B cell (primary cell): ENCODE measurements around the gene SLC7A5. TPM values are rescaled to one million over a fixed set of nuclear protein-coding genes. Genes with fewer than 3 reads are reported as not detected.
"Not testable (repeated sequence)": the region's sequence is repeated elsewhere in the genome, so short reads cannot be mapped to it uniquely, and the experiment has no call there.

ENCODE experiments used
- ATAC-seq: fragments of 200-7000 bp; cut with Tn5 transposase; one replicate; pipeline ENCODE4 v1.10.0; 2021; ENCODE audit warnings: low read depth, mild to moderate bottlenecking, moderate number of reproducible peaks, moderate library complexity
- CTCF ChIA-PET: fragments of 350-600 bp; sonication (Branson Sonifier 250); formaldehyde crosslinking; loops from one replicate; lab custom pipeline; 2021; ENCODE audit warnings: antibody characterized with exemption, inconsistent platforms; lab: Charles Lee
- POLR2A ChIA-PET: fragments of 350-600 bp; sonication (Branson Sonifier 250); formaldehyde crosslinking; loops from one replicate; lab custom pipeline; 2021; ENCODE audit warnings: antibody characterized with exemption; lab: Charles Lee
- DNase-seq: peaks from one replicate; pipeline ENCODE4 v3.0.0; 2013
- H2AFZ ChIP-seq: 2 replicates; pipeline ENCODE4 v1.6.1; 2012; ENCODE audit warnings: mild to moderate bottlenecking, low read depth, low read length; ENCODE audit not compliant: insufficient read depth, poor library complexity, severe bottlenecking
- H3K27ac ChIP-seq, 2 donors: 1 replicate in 1 of 2; 2 replicates in 1 of 2; pipeline ENCODE4 v1.5.1; 2012 to 2013; ENCODE audit warnings: low read length in 2 of 2, mild to moderate bottlenecking in 2 of 2, moderate library complexity in 1 of 2
- H3K27me3 ChIP-seq, 4 experiments: fragments of 200-600 bp in 1 of 4; sonication (generic) in 1 of 4; replicated peaks in 1 of 4; 1 replicate in 2 of 4; 2 replicates in 2 of 4; pipeline versions ENCODE4 v1.6.1 to v1.7.0; 2013 to 2016; ENCODE audit warnings: low read length in 3 of 4, mild to moderate bottlenecking in 2 of 4, mixed read lengths in 1 of 4, moderate library complexity in 1 of 4; ENCODE audit not compliant: insufficient read depth in 4 of 4, control insufficient read depth in 3 of 4; ENCODE audit errors: control extremely low read depth in 1 of 4
- H3K36me3 ChIP-seq, 2 experiments: replicated peaks in 1 of 2; 1 replicate in 1 of 2; 2 replicates in 1 of 2; pipeline versions ENCODE4 v1.6.1 to v1.7.1; 2013; ENCODE audit warnings: low read length in 1 of 2; ENCODE audit not compliant: insufficient read depth in 2 of 2, control insufficient read depth in 1 of 2; ENCODE audit errors: control extremely low read depth in 1 of 2, extremely low read depth in 1 of 2
- H3K4me1 ChIP-seq, 2 donors: fragments of 200-600 bp in 1 of 2; sonication (generic) in 1 of 2; 1 replicate in 1 of 2; 2 replicates in 1 of 2; pipeline versions ENCODE4 v1.5.1 to v1.6.1; 2013 to 2017; ENCODE audit warnings: low read length in 2 of 2; ENCODE audit not compliant: control insufficient read depth in 2 of 2, insufficient read depth in 2 of 2
- H3K4me2 ChIP-seq: replicated peaks from 2 replicates; pipeline ENCODE3; 2012; ENCODE audit warnings: mild to moderate bottlenecking, low read depth, low read length; ENCODE audit not compliant: poor library complexity, severe bottlenecking
- H3K4me3 ChIP-seq, 5 experiments: fragments of 200-600 bp in 1 of 5; sonication (generic) in 1 of 5; 1 replicate in 3 of 5; 2 replicates in 2 of 5; pipeline versions ENCODE4 v1.5.1 to v1.7.0; 2011 to 2016; ENCODE audit warnings: low read length in 4 of 5, mild to moderate bottlenecking in 4 of 5, low read depth in 2 of 5, control low read depth in 1 of 5, moderate library complexity in 1 of 5; ENCODE audit not compliant: insufficient read depth in 1 of 5; ENCODE audit errors: control extremely low read depth in 1 of 5, extremely low read depth in 1 of 5
- H3K79me2 ChIP-seq: fragments of 200-600 bp; sonication (generic); one replicate; pipeline ENCODE4 v1.6.0; 2016; ENCODE audit warnings: low read length; ENCODE audit not compliant: control insufficient read depth, insufficient read depth
- H3K9ac ChIP-seq: fragments of 200-600 bp; sonication (generic); 2 replicates; pipeline ENCODE4 v1.6.1; 2017; ENCODE audit warnings: mild to moderate bottlenecking, low read length, moderate library complexity
- H3K9me3 ChIP-seq, 3 donors: one replicate each; pipeline versions ENCODE4 v1.6.1 to v1.7.1; 2013; ENCODE audit warnings: low read length in 2 of 3; ENCODE audit not compliant: control insufficient read depth in 2 of 3, insufficient read depth in 1 of 3; ENCODE audit errors: control extremely low read depth in 1 of 3
- H4K20me1 ChIP-seq: 2 replicates; pipeline ENCODE4 v1.6.0; 2012; ENCODE audit warnings: mild to moderate bottlenecking, low read length; ENCODE audit not compliant: insufficient read depth, control insufficient read depth, poor library complexity, severe bottlenecking
- H3K27ac Mint-ChIP-seq: one replicate; pipeline ENCODE4 v1.8.0; 2021; ENCODE audit warnings: mixed read lengths
- H3K27me3 Mint-ChIP-seq: one replicate; pipeline ENCODE4 v1.8.0; 2021; ENCODE audit warnings: mixed read lengths
- H3K4me1 Mint-ChIP-seq: one replicate; pipeline ENCODE4 v1.8.0; 2021; ENCODE audit warnings: mixed read lengths
- H3K4me3 Mint-ChIP-seq: one replicate; pipeline ENCODE4 v1.8.0; 2021; ENCODE audit warnings: mixed read lengths
- H3K9me3 Mint-ChIP-seq: one replicate; pipeline ENCODE4 v1.8.0; 2022; ENCODE audit warnings: mixed read lengths; ENCODE audit not compliant: insufficient read depth
- CTCF ChIP-seq: fragments of 200-600 bp; IDR thresholded peaks from one replicate; pipeline ENCODE4 v1.8.0; 2022; ENCODE audit warnings: antibody characterized with exemption, mild to moderate bottlenecking
- EZH2 ChIP-seq: IDR thresholded peaks from 2 replicates; pipeline ENCODE4 v1.6.1; 2012; ENCODE audit warnings: borderline replicate concordance, low read depth, mild to moderate bottlenecking, moderate library complexity, low read length; ENCODE audit not compliant: insufficient read depth, poor library complexity, severe bottlenecking
- WGBS: methylation state at CpG from one replicate; pipeline ENCODE4 v1.1.5; 2013; ENCODE audit warnings: missing lambda C conversion rate; ENCODE audit not compliant: insufficient coverage; 5-methylcytosine and 5-hydroxymethylcytosine counted together
- intact Hi-C: fragments of 100-400 bp; cut with micrococcal nuclease; formaldehyde crosslinking; loops from one replicate; pipeline ENCODE4 v1.10.0; 2022
- polyA plus RNA-seq: library from polyadenylated mRNA; depleted of rRNA; stranded (reverse); fragments of >200 nt; gene quantifications from 2 replicates; pipeline ENCODE4 v1.2.3, GENCODE V29; 2012
- total RNA-seq, 2 donors: library from RNA; stranded (reverse); fragments of 120-200 nt in 1 of 2; gene quantifications; 1 replicate in 1 of 2; 2 replicates in 1 of 2; pipeline versions ENCODE4 v1.2.3 to v1.2.4, GENCODE V29; 2013 to 2022

The SLC7A5 gene
- total and polyA plus RNA-seq, 2 donors (not counting 1 experiment from before 2014, with no cell fraction given) = 2.5 to 20.9 TPM

GRCh38 chr16:87817910-87818309 lies 51.4 kb downstream of the SLC7A5 start:
- Mint-ChIP-seq H3K27me3 (no peaks in the 10 kb centered on the region), H3K9me3 (no peaks in the 10 kb centered on the region), H3K4me1 (peaks cover 3% of the 10 kb centered on the region), H3K4me3 (no peak overlapping the region), H3K27ac (no peak overlapping the region)
- no peak overlapping the region for H3K4me2 ChIP-seq
- TF ChIP-seq EZH2 (no peak), CTCF (no peak)
- no peak overlapping the region for H3K9ac ChIP-seq
- no peak overlapping the region for H2AFZ ChIP-seq
- no peaks in the 10 kb centered on the region for H3K36me3 ChIP-seq
- ATAC-seq (no peak), DNase-seq (no peak)
- H3K4me3 ChIP-seq = no peak overlapping the region
- H3K9me3 ChIP-seq = peaks cover 0 to 29% (median 21%) of the 10 kb centered on the region in 3 donors
- H3K4me1 ChIP-seq = peaks cover 2 to 5% of the 10 kb centered on the region in 2 donors
- H3K79me2 ChIP-seq = no peaks in the 10 kb centered on the region
- peaks cover 0 to 5% (median 0%) of the 10 kb centered on the region in 4 experiments for H3K27me3 ChIP-seq
- ChIA-PET POLR2A (no interaction called here), CTCF (no interaction called here)
- 96% methylated on average over 5 of the region's 8 CpGs for WGBS
- intact Hi-C loops = no loop called here
- H4K20me1 ChIP-seq = no peaks in the 10 kb centered on the region
- no peak overlapping the region for H3K27ac ChIP-seq

GRCh38 chr16:87817370-87817769 lies 51.9 kb downstream of the SLC7A5 start:
- intact Hi-C loops, H3K4me2 ChIP-seq, CTCF ChIA-PET, ATAC-seq, H2AFZ ChIP-seq, H3K79me2 ChIP-seq, H3K4me3 ChIP-seq, H3K4me1 Mint-ChIP-seq, H3K27me3 ChIP-seq, POLR2A ChIA-PET, H3K27me3 Mint-ChIP-seq, DNase-seq, H3K27ac Mint-ChIP-seq, H3K36me3 ChIP-seq, H3K4me3 Mint-ChIP-seq, H3K4me1 ChIP-seq, H3K27ac ChIP-seq, H3K9ac ChIP-seq, H3K9me3 Mint-ChIP-seq, H4K20me1 ChIP-seq: not testable (repeated sequence)
- WGBS = 100% methylated on average over 5 of the region's 7 CpGs
- peaks cover 0 to 29% (median 21%) of the 10 kb centered on the region in 3 donors for H3K9me3 ChIP-seq
